KOPT-K1 (cell line): ENCODE data around the gene PHKA1.
"Not testable (repeated sequence)": the region's sequence is repeated elsewhere in the genome, so short reads cannot be mapped to it uniquely, and the experiment has no call there.

Experiments used
- H3K27ac ChIP-seq: fragments of 200-600 bp; sonication (generic); 2 replicates; pipeline ENCODE4 v1.5.1; 2016; ENCODE audit warnings: antibody characterized with exemption, mild to moderate bottlenecking, low read depth, low read length; ENCODE audit not compliant: poor library complexity, severe bottlenecking
- H3K36me3 ChIP-seq: fragments of 200-600 bp; sonication (generic); 2 replicates; pipeline ENCODE4 v1.5.1; 2017; ENCODE audit warnings: antibody characterized with exemption, mild to moderate bottlenecking, low read length, moderate library complexity; ENCODE audit not compliant: insufficient read depth
- H3K9me3 ChIP-seq: fragments of 200-600 bp; sonication (generic); 2 replicates; pipeline ENCODE4 v1.5.1; 2017; ENCODE audit warnings: antibody characterized with exemption, low read length, mild to moderate bottlenecking; ENCODE audit not compliant: insufficient read depth, poor library complexity, severe bottlenecking

The PHKA1 gene

GRCh38 chrX:72568406-72569092 lies 145.6 kb downstream of the PHKA1 start:
- H3K27ac ChIP-seq, result no peak overlapping the region

GRCh38 chrX:72566448-72566847 lies 147.7 kb downstream of the PHKA1 start:
- Histone ChIP-seq H3K36me3 (peaks cover 34% of the 10 kb centered on the region; the same call in 1 of the 2 replicates), H3K27ac (no peak overlapping the region), H3K9me3 (no peaks in the 10 kb centered on the region)

More at GRCh38 chrX:72568406-72569092, 145.6 kb downstream of the PHKA1 start:
- no peaks in the 10 kb centered on the region for H3K9me3 ChIP-seq
- peaks cover 34% of the 10 kb centered on the region; the same call in 1 of the 2 replicates for H3K36me3 ChIP-seq

- not testable (repeated sequence) for H3K9me3 ChIP-seq, H3K27ac ChIP-seq, H3K36me3 ChIP-seq
Measured at GRCh38 chrX:72559655-72560054, 154.5 kb downstream of the PHKA1 start.

GRCh38 chrX:72554448-72555140 lies 159.5 kb downstream of the PHKA1 start:
- no peak overlapping the region for H3K27ac ChIP-seq

GRCh38 chrX:72552443-72552842 lies 161.7 kb downstream of the PHKA1 start:
- H3K27ac ChIP-seq, H3K9me3 ChIP-seq, H3K36me3 ChIP-seq: not testable (repeated sequence)

More at GRCh38 chrX:72554448-72555140, 159.5 kb downstream of the PHKA1 start:
- Histone ChIP-seq H3K9me3 (no peaks in the 10 kb centered on the region), H3K36me3 (no peaks in the 10 kb centered on the region; the same call in 1 of the 2 replicates)

- Histone ChIP-seq H3K36me3 (no peaks in the 10 kb centered on the region; the same call in 1 of the 2 replicates), H3K9me3 (no peaks in the 10 kb centered on the region), H3K27ac (no peak overlapping the region)
Measured at GRCh38 chrX:72545990-72546389, 168.1 kb downstream of the PHKA1 start.

- no peaks in the 10 kb centered on the region; the same call in 1 of the 2 replicates for H3K36me3 ChIP-seq
- no peaks in the 10 kb centered on the region for H3K9me3 ChIP-seq
- no peak overlapping the region for H3K27ac ChIP-seq
Measured at GRCh38 chrX:72540318-72540717, 173.8 kb downstream of the PHKA1 start.

- H3K27ac ChIP-seq, result no peak overlapping the region
- no peaks in the 10 kb centered on the region for H3K9me3 ChIP-seq
Measured at GRCh38 chrX:72539822-72540221, 174.3 kb downstream of the PHKA1 start.

GRCh38 chrX:72536542-72536941 lies 177.6 kb downstream of the PHKA1 start:
- no peaks in the 10 kb centered on the region for H3K9me3 ChIP-seq
- no peaks in the 10 kb centered on the region for H3K36me3 ChIP-seq
- H3K27ac ChIP-seq, result no peak overlapping the region

More at GRCh38 chrX:72539822-72540221, 174.3 kb downstream of the PHKA1 start:
- no peaks in the 10 kb centered on the region; the same call in 1 of the 2 replicates for H3K36me3 ChIP-seq

- Histone ChIP-seq H3K36me3 (no peaks in the 10 kb centered on the region), H3K9me3 (no peaks in the 10 kb centered on the region), H3K27ac (no peak overlapping the region)
Measured at GRCh38 chrX:72532366-72532765, 181.7 kb downstream of the PHKA1 start.
